Measurements from ENCODE around the gene PDE3B. TPM values are rescaled to one million over a fixed set of nuclear protein-coding genes. Genes with fewer than 3 reads are reported as not detected.
A peak's percentile ranks its signal among the peaks of the same experiment; 100 is the strongest.
"Not testable (repeated sequence)": the region's sequence is repeated elsewhere in the genome, so short reads cannot be mapped to it uniquely, and the experiment has no call there.

PDE3B gene
- total RNA-seq, 1 donor from 2014 or later, result 0.17 TPM

GRCh38 chr11:14819596-14819995 is 176.0 kb downstream of the PDE3B start:
- DNase-seq, result no peak

- no peak for DNase-seq
These were observed 177.4 kb downstream of the PDE3B start for GRCh38 chr11:14821031-14821430.

- no peak for DNase-seq
These were observed 183.0 kb downstream of the PDE3B start for GRCh38 chr11:14826600-14826999.

- no peak for DNase-seq
These were observed 192.2 kb downstream of the PDE3B start for GRCh38 chr11:14835496-14836492.

GRCh38 chr11:14842002-14842401 is 198.4 kb downstream of the PDE3B start:
- no peak for DNase-seq

GRCh38 chr11:14852571-14853177 is 209.1 kb downstream of the PDE3B start:
- no peak for DNase-seq

- DNase-seq, result no peak
These were observed 210.5 kb downstream of the PDE3B start for GRCh38 chr11:14854057-14854456.

- no peak for DNase-seq
These were observed 212.3 kb downstream of the PDE3B start for GRCh38 chr11:14855890-14856289.

GRCh38 chr11:14857621-14858020 is 214.0 kb downstream of the PDE3B start:
- no peak for DNase-seq

- DNase-seq, result no peak
These were observed 214.8 kb downstream of the PDE3B start for GRCh38 chr11:14858404-14858803.

GRCh38 chr11:14860511-14860910 is 216.9 kb downstream of the PDE3B start:
- DNase-seq, result no peak

GRCh38 chr11:14861680-14862079 is 218.1 kb downstream of the PDE3B start:
- no peak for DNase-seq

- DNase-seq, result not testable (repeated sequence)
These were observed 220.2 kb downstream of the PDE3B start for GRCh38 chr11:14863775-14864174.

- no peak for DNase-seq
These were observed 228.4 kb downstream of the PDE3B start for GRCh38 chr11:14872032-14872431.

GRCh38 chr11:14873632-14874031 is 230.0 kb downstream of the PDE3B start:
- no peak for DNase-seq

- no peak for DNase-seq
These were observed 231.6 kb downstream of the PDE3B start for GRCh38 chr11:14875163-14875562.

GRCh38 chr11:14881576-14882193 is 238.1 kb downstream of the PDE3B start:
- no peak for DNase-seq

GRCh38 chr11:14882196-14882595 is 238.6 kb downstream of the PDE3B start:
- no peak for DNase-seq

GRCh38 chr11:14883683-14884082 is 240.1 kb downstream of the PDE3B start:
- DNase-seq, result not testable (repeated sequence)

GRCh38 chr11:14884667-14885273 is 241.2 kb downstream of the PDE3B start:
- DNase-seq, result no peak

GRCh38 chr11:14886513-14886912 is 242.9 kb downstream of the PDE3B start:
- DNase-seq, result no peak

GRCh38 chr11:14891143-14892035 is 247.8 kb downstream of the PDE3B start:
- DNase-seq, result peak; percentile 95

All from dermis blood vessel endothelial cell (primary cell).